Osteoblast (primary cell): ENCODE measurements around the gene NOB1. TPM values are rescaled to one million over a fixed set of nuclear protein-coding genes. Genes with fewer than 3 reads are reported as not detected.
A peak's percentile ranks its signal among the peaks of the same experiment; 100 is the strongest.
"Not testable (repeated sequence)": the region's sequence is repeated elsewhere in the genome, so short reads cannot be mapped to it uniquely, and the experiment has no call there.

Source experiments
- DNase-seq: peaks from one replicate; pipeline ENCODE4 v3.0.0; 2011; ENCODE audit warnings: low spot score, mixed read lengths; ENCODE audit not compliant: insufficient read length; ENCODE audit errors: missing footprints
- H2AFZ ChIP-seq: 2 replicates; pipeline ENCODE4 v1.6.0; 2011; ENCODE audit warnings: mild to moderate bottlenecking, low read length
- H3K27ac ChIP-seq: 2 replicates; pipeline ENCODE4 v1.5.1; 2011; ENCODE audit warnings: mild to moderate bottlenecking, low read depth, low read length, moderate library complexity
- H3K27me3 ChIP-seq: 2 replicates; pipeline ENCODE4 v1.6.0; 2012; ENCODE audit warnings: mild to moderate bottlenecking, control low read depth, inconsistent platforms, low read length, moderate library complexity; ENCODE audit not compliant: insufficient read depth
- H3K36me3 ChIP-seq: 2 replicates; pipeline ENCODE4 v1.5.1; 2011; ENCODE audit warnings: mild to moderate bottlenecking, low read length, control low read depth, moderate library complexity; ENCODE audit not compliant: insufficient read depth
- H3K4me1 ChIP-seq: 2 replicates; pipeline ENCODE4 v1.5.1; 2011; ENCODE audit warnings: mild to moderate bottlenecking, low read length, control low read depth, moderate library complexity; ENCODE audit not compliant: insufficient read depth
- H3K4me2 ChIP-seq: 2 replicates; pipeline ENCODE4 v1.6.0; 2011; ENCODE audit warnings: mild to moderate bottlenecking, low read length; ENCODE audit not compliant: insufficient read depth
- H3K4me3 ChIP-seq: fragments of 200-600 bp; sonication (generic); 3 replicates; pipeline ENCODE4 v1.5.1; 2012; ENCODE audit warnings: mild to moderate bottlenecking, low read length, inconsistent platforms; ENCODE audit not compliant: insufficient read depth
- H3K79me2 ChIP-seq: 2 replicates; pipeline ENCODE4 v1.6.0; 2012; ENCODE audit warnings: mild to moderate bottlenecking, low read length, control low read depth, inconsistent platforms; ENCODE audit not compliant: insufficient read depth
- H3K9me3 ChIP-seq: 2 replicates; pipeline ENCODE4 v1.5.1; 2011; ENCODE audit warnings: low read depth, low read length, control low read depth
- H4K20me1 ChIP-seq: 2 replicates; pipeline ENCODE4 v1.6.0; 2012; ENCODE audit warnings: mild to moderate bottlenecking, low read length, control low read depth; ENCODE audit not compliant: insufficient read depth
- total RNA-seq: library from RNA; depleted of rRNA; stranded (reverse); fragments of >200 nt; gene quantifications from 2 replicates; pipeline ENCODE4 v1.2.3, GENCODE V29; 2012
- TF ChIP-seq, protein P1 (sequence below): IDR thresholded peaks from 2 replicates; pipeline ENCODE4 v1.5.1; 2011; ENCODE audit warnings: mild to moderate bottlenecking, low read depth, low read length, moderate library complexity; ENCODE audit errors: extremely low read depth

Gene NOB1
- total RNA-seq, 1 donor, result 35.5 TPM

- H3K27me3 ChIP-seq, result no peaks in the 10 kb centered on the region
- H3K9me3 ChIP-seq, result no peaks in the 10 kb centered on the region
- H3K4me3 ChIP-seq, result no peak overlapping the region
- DNase-seq, result no peak
- H4K20me1 ChIP-seq, result no peaks in the 10 kb centered on the region
- no peak overlapping the region for H3K27ac ChIP-seq
- peaks cover 5% of the 10 kb centered on the region for H3K4me1 ChIP-seq
- H2AFZ ChIP-seq, result no peak overlapping the region
- TF ChIP-seq, protein P1, sequence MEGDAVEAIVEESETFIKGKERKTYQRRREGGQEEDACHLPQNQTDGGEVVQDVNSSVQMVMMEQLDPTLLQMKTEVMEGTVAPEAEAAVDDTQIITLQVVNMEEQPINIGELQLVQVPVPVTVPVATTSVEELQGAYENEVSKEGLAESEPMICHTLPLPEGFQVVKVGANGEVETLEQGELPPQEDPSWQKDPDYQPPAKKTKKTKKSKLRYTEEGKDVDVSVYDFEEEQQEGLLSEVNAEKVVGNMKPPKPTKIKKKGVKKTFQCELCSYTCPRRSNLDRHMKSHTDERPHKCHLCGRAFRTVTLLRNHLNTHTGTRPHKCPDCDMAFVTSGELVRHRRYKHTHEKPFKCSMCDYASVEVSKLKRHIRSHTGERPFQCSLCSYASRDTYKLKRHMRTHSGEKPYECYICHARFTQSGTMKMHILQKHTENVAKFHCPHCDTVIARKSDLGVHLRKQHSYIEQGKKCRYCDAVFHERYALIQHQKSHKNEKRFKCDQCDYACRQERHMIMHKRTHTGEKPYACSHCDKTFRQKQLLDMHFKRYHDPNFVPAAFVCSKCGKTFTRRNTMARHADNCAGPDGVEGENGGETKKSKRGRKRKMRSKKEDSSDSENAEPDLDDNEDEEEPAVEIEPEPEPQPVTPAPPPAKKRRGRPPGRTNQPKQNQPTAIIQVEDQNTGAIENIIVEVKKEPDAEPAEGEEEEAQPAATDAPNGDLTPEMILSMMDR, result no peak
- H3K36me3 ChIP-seq, result no peaks in the 10 kb centered on the region
- H3K79me2 ChIP-seq, result peaks cover 2% of the 10 kb centered on the region
- H3K4me2 ChIP-seq, result no peak overlapping the region
Measured at GRCh38 chr16:69732101-69732500, 22.6 kb downstream of the NOB1 start.

- not testable (repeated sequence) for DNase-seq
Measured at GRCh38 chr16:69731280-69731679, 23.4 kb downstream of the NOB1 start.

DNA sequence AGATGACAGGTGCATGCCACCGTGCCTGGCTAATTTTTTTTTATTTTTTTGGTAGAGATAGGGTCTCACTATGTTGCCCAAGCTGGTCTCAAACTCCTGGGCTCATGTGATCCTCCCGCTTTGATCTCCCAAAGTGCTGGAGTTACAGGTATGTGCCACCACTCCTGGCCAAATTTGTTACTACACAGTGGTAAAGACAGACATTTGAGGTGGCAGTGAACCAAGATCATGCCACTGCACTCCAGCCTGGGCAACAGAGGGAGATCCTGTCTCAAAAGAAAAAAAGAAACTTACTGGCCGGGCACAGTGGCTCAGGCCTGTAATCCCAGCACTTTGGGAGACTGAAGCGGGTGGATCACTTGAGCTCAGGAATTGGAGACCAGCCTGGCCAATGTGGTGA, 25.7 kb downstream of the NOB1 start:
- H3K4me3 ChIP-seq, H3K4me2 ChIP-seq, H3K9me3 ChIP-seq, H3K36me3 ChIP-seq, H2AFZ ChIP-seq, H3K27ac ChIP-seq, H3K27me3 ChIP-seq, DNase-seq, H4K20me1 ChIP-seq: not testable (repeated sequence)
- Histone ChIP-seq H3K79me2 (peaks cover 24% of the 10 kb centered on the region), H3K4me1 (peaks cover 31% of the 10 kb centered on the region)

More at GRCh38 chr16:69731280-69731679, 23.4 kb downstream of the NOB1 start:
- not testable (repeated sequence) for H3K79me2 ChIP-seq, H2AFZ ChIP-seq, H4K20me1 ChIP-seq, H3K27me3 ChIP-seq, H3K4me2 ChIP-seq, H3K9me3 ChIP-seq, H3K36me3 ChIP-seq, H3K4me3 ChIP-seq, H3K27ac ChIP-seq
- peaks cover 10% of the 10 kb centered on the region for H3K4me1 ChIP-seq

- DNase-seq, result no peak
- H3K4me2 ChIP-seq, result no peak overlapping the region
- no peaks in the 10 kb centered on the region for H3K9me3 ChIP-seq
- H2AFZ ChIP-seq, result no peak overlapping the region
- no peaks in the 10 kb centered on the region for H3K27me3 ChIP-seq
- no peak overlapping the region for H3K4me3 ChIP-seq
- H3K4me1 ChIP-seq, result peaks cover 31% of the 10 kb centered on the region
- TF ChIP-seq, protein P1, result no peak
- H3K27ac ChIP-seq, result no peak overlapping the region
- H3K79me2 ChIP-seq, result peaks cover 34% of the 10 kb centered on the region
- H4K20me1 ChIP-seq, result peaks cover 4% of the 10 kb centered on the region
- H3K36me3 ChIP-seq, result no peaks in the 10 kb centered on the region
Measured at GRCh38 chr16:69727916-69728270, 26.8 kb downstream of the NOB1 start.

GRCh38 chr16:69726313-69727060, 28.2 kb downstream of the NOB1 start, which contains the start of gene NQO1:
NQO1 (minus strand) TSS chr16:69726560; CDS start chr16:69726439, 121 bp downstream.
- Histone ChIP-seq H3K79me2 (peaks cover 48% of the 10 kb centered on the region), H3K27ac (peak within 1 kb of the TSS; percentile 81), H2AFZ (peak within 1 kb of the TSS; percentile 85), H3K9me3 (no peaks in the 10 kb centered on the region), H3K4me1 (peaks cover 31% of the 10 kb centered on the region), H3K36me3 (peaks cover 5% of the 10 kb centered on the region), H3K4me3 (peak within 1 kb of the TSS; percentile 87), H3K4me2 (peak within 1 kb of the TSS; percentile 97), H3K27me3 (no peaks in the 10 kb centered on the region), H4K20me1 (peaks cover 4% of the 10 kb centered on the region)
- peak; percentile 97 for DNase-seq
- TF ChIP-seq, protein P1, result no peak
